Muscle of leg (tissue), 11 donors: ENCODE data around the gene AATF. TPM values are rescaled to one million over a fixed set of nuclear protein-coding genes. Genes with fewer than 3 reads are reported as not detected.

Experiments
- DNase-seq: peaks from one replicate; pipeline ENCODE4 v3.0.0; 2013
- H3K27ac ChIP-seq: one replicate; pipeline ENCODE4 v1.5.1; 2013; ENCODE audit warnings: mild to moderate bottlenecking, low read length, control low read depth
- H3K27me3 ChIP-seq: one replicate; pipeline ENCODE4 v1.6.1; 2013; ENCODE audit warnings: low read length; ENCODE audit not compliant: control insufficient read depth, insufficient read depth
- H3K36me3 ChIP-seq: one replicate; pipeline ENCODE4 v1.6.1; 2013; ENCODE audit warnings: low read length; ENCODE audit not compliant: control insufficient read depth, insufficient read depth
- H3K4me1 ChIP-seq: one replicate; pipeline ENCODE4 v1.6.1; 2013; ENCODE audit warnings: low read length; ENCODE audit not compliant: control insufficient read depth, insufficient read depth
- H3K4me3 ChIP-seq: one replicate; pipeline ENCODE4 v1.5.1; 2013; ENCODE audit warnings: low read length, control low read depth
- H3K9me3 ChIP-seq: replicated peaks from 2 replicates; pipeline ENCODE4 v1.6.1; 2013; ENCODE audit warnings: low read depth, low read length; ENCODE audit not compliant: control insufficient read depth
- WGBS: methylation state at CpG from one replicate; pipeline ENCODE4 v1.1.5; 2013; ENCODE audit warnings: missing lambda C conversion rate; ENCODE audit not compliant: insufficient coverage; 5-methylcytosine and 5-hydroxymethylcytosine counted together
- polyA plus RNA-seq, 8 donors: library from polyadenylated mRNA; unstranded; fragments of 120-200 nt; gene quantifications; one replicate each; pipeline versions ENCODE4 v1.2.1 to v1.2.3, GENCODE V29; 2013; ENCODE audit warnings: inconsistent platforms in 1 of 8, low replicate concordance in 1 of 8; ENCODE audit not compliant: insufficient read length in 8 of 8, insufficient read depth in 1 of 8
- total RNA-seq: library from RNA; stranded (reverse); fragments of 120-200 nt; gene quantifications from one replicate; pipeline ENCODE4 v1.2.4, GENCODE V29; 2013

AATF gene
- total and polyA plus RNA-seq, 9 donors = 18.9 to 25.8 (median 24.5) TPM

DNA sequence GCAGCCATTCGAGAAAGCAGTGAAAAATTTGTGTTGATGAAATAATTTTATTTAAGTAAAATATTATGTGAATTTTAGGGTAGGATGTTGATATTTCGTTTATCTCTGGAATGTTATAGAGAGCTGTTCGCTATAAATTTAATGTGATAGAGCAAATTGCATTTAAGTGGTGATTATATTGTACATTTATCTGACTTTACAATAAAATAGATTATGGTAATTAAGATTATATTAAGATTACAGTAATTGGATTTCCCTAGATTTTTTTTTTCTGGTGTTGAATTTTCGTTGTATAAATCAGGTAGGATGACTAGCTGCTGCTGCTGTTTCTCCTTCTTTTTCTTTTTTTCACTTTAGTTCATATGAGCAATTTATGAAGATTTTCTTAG lies 71.0 kb downstream of the AATF start:
- Histone ChIP-seq H3K4me3 (no peak overlapping the region), H3K36me3 (peaks cover 2% of the 10 kb centered on the region), H3K27me3 (no peaks in the 10 kb centered on the region), H3K27ac (no peak overlapping the region), H3K9me3 (no peaks in the 10 kb centered on the region), H3K4me1 (no peaks in the 10 kb centered on the region)
- 100% methylated on average over 1 of the region's 4 CpGs for WGBS
- DNase-seq = no peak

DNA sequence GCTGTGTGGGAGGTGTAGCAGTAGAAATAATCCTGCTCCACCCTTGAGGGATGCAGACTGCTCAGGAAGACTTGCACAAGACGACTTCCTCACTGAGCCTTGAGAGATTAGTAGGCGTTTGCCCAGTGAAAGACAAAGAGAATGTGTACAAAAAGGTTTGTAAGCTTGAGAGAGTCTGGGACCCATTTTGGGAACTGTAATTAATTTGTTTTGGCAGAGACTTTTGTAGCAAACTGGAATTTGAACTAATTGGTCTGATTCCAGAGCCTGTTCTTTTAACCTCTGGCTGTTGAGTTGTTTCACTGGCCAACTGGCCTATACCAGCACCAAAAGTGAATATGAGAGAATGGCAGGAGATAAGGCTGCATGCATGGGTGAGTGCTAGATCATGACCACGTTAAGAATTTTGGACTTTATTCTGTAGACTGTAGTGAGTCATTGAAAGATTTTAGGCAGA lies 75.5 kb downstream of the AATF start:
- Histone ChIP-seq H3K36me3 (peaks cover 2% of the 10 kb centered on the region), H3K4me3 (no peak overlapping the region), H3K27me3 (no peaks in the 10 kb centered on the region), H3K27ac (no peak overlapping the region), H3K4me1 (no peaks in the 10 kb centered on the region), H3K9me3 (no peaks in the 10 kb centered on the region)
- WGBS = 53% methylated on average over 3 of the region's 3 CpGs
- DNase-seq = no peak

DNA sequence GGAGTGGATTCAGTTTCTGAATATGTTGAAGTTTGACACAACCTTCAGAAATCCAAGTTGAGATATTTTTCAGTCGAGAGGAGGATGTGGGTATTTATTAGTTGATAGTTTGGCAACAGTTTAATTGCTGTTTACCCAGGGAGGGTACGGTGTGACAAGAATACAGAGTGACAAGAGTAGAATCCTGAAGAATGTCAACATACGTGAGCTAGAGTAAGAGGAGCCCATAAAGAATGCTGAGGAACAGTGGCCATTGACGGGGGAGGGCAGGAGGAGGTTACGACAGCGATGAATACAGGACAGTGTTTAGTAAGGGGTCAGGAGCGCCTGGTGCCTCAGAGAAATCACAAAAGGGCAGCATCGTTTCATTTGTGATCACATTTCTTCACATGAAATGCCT lies 76.5 kb downstream of the AATF start:
- no peak overlapping the region for H3K27ac ChIP-seq
- H3K9me3 ChIP-seq = no peaks in the 10 kb centered on the region
- DNase-seq = no peak
- no peak overlapping the region for H3K4me3 ChIP-seq
- 83% methylated on average over 7 of the region's 8 CpGs for WGBS
- H3K4me1 ChIP-seq = no peaks in the 10 kb centered on the region
- peaks cover 2% of the 10 kb centered on the region for H3K36me3 ChIP-seq
- H3K27me3 ChIP-seq = no peaks in the 10 kb centered on the region

DNA sequence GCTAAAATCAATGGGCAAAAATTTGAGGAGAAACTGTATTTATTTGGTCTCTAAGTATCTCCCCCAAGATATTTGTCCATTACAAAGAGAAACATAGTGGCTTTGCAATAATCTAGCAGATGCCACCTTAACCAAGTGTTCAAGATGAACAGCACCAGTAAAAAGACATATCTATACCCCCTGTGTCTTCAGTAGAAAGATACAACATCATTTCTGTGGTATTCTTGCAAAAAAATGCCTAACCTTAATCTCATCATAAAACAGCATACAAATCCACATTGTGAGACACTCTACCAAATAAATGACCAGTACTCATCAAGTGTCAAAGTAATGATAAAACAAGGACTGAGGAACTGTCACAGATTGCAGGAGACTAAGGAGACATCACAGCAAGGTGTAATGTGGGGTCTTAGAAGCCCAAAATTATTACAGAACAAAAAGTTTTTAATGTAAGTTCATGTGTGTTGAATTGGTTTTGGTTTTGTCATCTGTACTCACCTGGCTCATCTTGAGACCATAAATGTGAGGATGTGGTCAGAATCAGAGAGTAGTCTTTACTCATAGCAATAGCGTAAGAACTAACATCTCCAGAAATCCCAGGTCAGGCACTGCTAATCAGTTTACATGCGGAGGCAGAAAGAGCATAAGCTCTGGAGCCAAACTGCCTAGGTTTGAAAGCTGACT lies 77.2 kb downstream of the AATF start:
- H3K4me3 ChIP-seq = no peak overlapping the region
- H3K9me3 ChIP-seq = no peaks in the 10 kb centered on the region
- no CpG with 5 or more reads among the region's 2 CpGs for WGBS
- no peak for DNase-seq
- H3K36me3 ChIP-seq = peaks cover 2% of the 10 kb centered on the region
- no peak overlapping the region for H3K27ac ChIP-seq
- no peaks in the 10 kb centered on the region for H3K4me1 ChIP-seq
- no peaks in the 10 kb centered on the region for H3K27me3 ChIP-seq

DNA sequence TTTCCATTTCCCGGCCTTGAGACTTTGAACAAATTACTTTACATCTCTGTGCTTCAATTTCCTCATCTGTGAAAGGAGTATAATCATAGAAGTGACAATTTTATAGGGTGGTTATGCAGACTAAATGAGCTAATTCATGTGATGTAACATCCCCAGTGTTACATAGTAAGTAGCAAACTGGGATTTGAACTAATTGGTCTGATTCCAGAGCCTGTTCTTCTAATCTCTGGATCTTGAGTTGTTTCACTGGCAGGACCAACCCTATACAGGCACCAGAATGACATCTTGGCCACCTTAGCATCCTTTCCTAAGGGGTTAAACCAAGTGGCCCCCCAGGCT lies 77.7 kb downstream of the AATF start:
- no peaks in the 10 kb centered on the region for H3K9me3 ChIP-seq
- DNase-seq = no peak
- H3K27me3 ChIP-seq = no peaks in the 10 kb centered on the region
- H3K4me3 ChIP-seq = no peak overlapping the region
- H3K27ac ChIP-seq = no peak overlapping the region
- H3K4me1 ChIP-seq = no peaks in the 10 kb centered on the region
- H3K36me3 ChIP-seq = peaks cover 3% of the 10 kb centered on the region
- WGBS = no CpG with 5 or more reads among the region's 1 CpG

DNA sequence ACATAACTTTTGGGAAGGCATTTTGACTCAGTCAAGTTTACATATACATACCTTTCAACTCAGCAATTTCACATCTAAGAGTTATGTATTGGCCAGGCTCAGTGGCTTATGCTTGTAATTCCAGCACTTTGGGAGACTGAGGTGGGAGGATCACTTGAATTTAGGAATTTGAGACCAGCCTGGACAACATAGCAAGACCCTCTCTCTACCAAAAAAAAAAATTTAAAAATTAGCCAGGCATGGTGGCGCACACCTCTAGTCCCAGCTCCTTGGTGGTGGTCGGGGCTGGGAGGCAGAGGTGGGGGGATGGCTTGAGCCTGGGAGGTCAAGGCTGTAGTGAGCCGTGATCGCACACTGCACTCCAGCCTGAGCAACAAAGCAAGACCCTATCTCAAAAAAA lies 79.3 kb downstream of the AATF start:
- H3K4me3 ChIP-seq = no peak overlapping the region
- no CpG with 5 or more reads among the region's 4 CpGs for WGBS
- DNase-seq = no peak
- H3K27me3 ChIP-seq = no peaks in the 10 kb centered on the region
- peaks cover 5% of the 10 kb centered on the region for H3K36me3 ChIP-seq
- no peaks in the 10 kb centered on the region for H3K4me1 ChIP-seq
- no peak overlapping the region for H3K27ac ChIP-seq
- H3K9me3 ChIP-seq = no peaks in the 10 kb centered on the region

DNA sequence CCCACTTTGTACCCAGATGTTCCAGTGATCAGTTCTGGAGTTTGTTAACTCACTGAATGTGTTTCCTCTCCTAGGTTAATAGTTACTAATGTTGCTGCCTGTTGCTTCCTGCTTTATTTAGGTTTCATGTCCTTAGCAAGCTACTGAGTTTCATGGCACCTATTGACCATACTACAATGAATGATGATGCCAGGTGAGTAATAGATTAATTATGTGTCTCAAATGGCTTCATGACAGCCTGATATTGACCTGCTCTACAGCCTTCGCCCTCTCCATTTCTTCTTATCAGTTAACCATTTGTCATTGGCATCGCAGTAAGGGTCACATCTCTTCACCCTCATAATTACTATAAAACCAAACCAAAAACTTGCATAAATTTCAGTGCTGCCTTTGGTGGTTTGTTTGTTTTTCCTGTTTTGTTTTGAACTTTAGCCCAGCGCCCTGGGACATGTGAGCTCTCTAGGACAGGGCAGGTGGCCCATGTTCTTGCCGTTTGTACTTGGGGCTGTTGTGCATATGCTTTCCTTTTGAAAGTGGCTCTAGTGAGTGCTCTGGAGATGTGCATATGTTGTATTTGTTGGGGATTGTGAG lies 82.8 kb downstream of the AATF start:
- Histone ChIP-seq H3K4me3 (no peak overlapping the region), H3K27ac (no peak overlapping the region), H3K27me3 (no peaks in the 10 kb centered on the region), H3K9me3 (no peaks in the 10 kb centered on the region), H3K36me3 (peaks cover 3% of the 10 kb centered on the region), H3K4me1 (no peaks in the 10 kb centered on the region)
- 100% methylated on average over 1 of the region's 4 CpGs for WGBS
- DNase-seq = no peak

DNA sequence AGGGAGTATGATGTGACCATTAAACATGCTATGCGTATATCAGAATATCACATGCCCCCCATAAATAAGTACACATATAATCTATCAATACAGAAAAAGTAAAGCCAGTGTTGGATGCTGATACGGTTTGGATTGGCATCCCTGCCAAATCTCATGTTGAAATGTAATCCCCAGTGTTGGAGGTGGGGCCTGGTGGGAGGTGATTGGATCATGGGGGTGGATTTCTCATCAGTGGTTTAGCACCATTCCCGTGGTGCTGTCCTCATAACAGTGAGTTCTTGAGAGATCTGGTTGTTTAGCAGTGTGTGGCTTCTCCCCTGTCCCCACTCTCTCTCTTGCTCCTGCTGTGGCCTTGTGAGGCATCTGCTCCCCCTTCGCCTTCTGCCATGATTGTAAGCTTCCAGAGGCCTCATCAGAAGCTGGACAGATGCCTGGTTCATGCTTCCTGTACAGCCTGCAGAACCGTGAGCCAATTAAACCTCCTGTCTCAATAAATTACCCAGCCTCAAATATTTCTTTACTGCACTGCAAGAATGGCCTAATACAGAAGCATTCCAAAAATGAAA lies 88.9 kb downstream of the AATF start:
- no peak for DNase-seq
- no peaks in the 10 kb centered on the region for H3K27me3 ChIP-seq
- peaks cover 6% of the 10 kb centered on the region for H3K36me3 ChIP-seq
- no peak overlapping the region for H3K4me3 ChIP-seq
- H3K9me3 ChIP-seq = no peaks in the 10 kb centered on the region
- H3K27ac ChIP-seq = no peak overlapping the region
- H3K4me1 ChIP-seq = no peaks in the 10 kb centered on the region
- WGBS = 100% methylated on average over 1 of the region's 5 CpGs

DNA sequence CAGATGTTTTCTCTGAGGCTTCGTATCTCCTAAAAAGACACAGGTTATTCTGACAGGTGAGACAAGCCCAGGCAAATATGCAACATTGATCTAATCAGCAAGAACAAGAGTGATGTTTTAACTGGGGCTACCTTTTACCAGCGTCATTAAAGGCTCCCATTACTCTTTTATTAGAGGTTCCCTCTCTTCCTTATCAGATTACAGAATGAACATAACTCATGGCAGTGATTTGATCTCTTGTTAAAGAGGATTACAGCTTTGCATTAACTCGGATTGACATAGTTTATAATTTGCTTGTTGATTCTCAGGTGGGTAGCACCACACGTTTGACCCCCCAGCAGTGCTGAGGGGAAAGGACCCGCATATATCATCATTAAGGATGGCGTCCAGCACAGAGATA lies 90.5 kb downstream of the AATF start:
- no peak overlapping the region for H3K27ac ChIP-seq
- H3K4me1 ChIP-seq = no peaks in the 10 kb centered on the region
- H3K27me3 ChIP-seq = no peaks in the 10 kb centered on the region
- DNase-seq = no peak
- H3K36me3 ChIP-seq = peaks cover 6% of the 10 kb centered on the region
- no peak overlapping the region for H3K4me3 ChIP-seq
- WGBS = 59% methylated on average over 4 of the region's 6 CpGs
- no peaks in the 10 kb centered on the region for H3K9me3 ChIP-seq

DNA sequence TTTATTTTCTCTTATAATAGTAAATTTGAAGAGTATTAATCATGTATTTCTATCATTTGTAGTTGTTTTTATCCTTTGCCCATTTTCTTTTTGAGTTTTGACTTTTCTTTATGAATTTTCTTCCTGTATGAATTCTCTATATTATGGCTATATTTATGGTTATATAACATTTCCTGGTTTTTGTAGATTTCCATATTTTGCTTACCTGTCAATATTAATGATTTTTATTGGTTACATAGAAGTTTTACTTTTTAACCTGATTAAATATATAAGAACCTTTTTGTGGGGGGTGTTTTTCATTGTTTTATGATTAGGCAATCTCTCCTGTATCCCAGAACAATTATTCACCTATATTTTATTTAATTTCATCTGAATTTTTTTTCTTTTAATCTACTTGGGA lies 93.2 kb downstream of the AATF start:
- H3K9me3 ChIP-seq = no peaks in the 10 kb centered on the region
- peaks cover 4% of the 10 kb centered on the region for H3K4me1 ChIP-seq
- H3K4me3 ChIP-seq = no peak overlapping the region
- H3K36me3 ChIP-seq = peaks cover 12% of the 10 kb centered on the region
- DNase-seq = no peak
- H3K27me3 ChIP-seq = no peaks in the 10 kb centered on the region
- H3K27ac ChIP-seq = no peak overlapping the region
